Body of pancreas (tissue), 4 donors: Measurements from ENCODE around the gene PGLYRP1. TPM values are rescaled to one million over a fixed set of nuclear protein-coding genes. Genes with fewer than 3 reads are reported as not detected.

Experiments
- ATAC-seq: fragments of 150-250 bp; one replicate; pipeline ENCODE4 v1.9.1; 2016
- DNase-seq, 4 donors: peaks; one replicate each; pipeline ENCODE4 v3.0.0-alpha.2; 2019
- H3K27ac ChIP-seq, 4 donors: fragments of 200-600 bp; sonication (generic); 1 replicate in 3 of 4; 2 replicates in 1 of 4; pipeline versions ENCODE4 v1.5.1 to v1.6.1; 2016 to 2019; ENCODE audit warnings: mild to moderate bottlenecking in 1 of 4, mixed read lengths in 1 of 4, moderate library complexity in 1 of 4
- H3K27me3 ChIP-seq, 2 donors: fragments of 200-600 bp; sonication (generic); one replicate each; pipeline ENCODE4 v1.6.0; 2016; ENCODE audit warnings: mild to moderate bottlenecking in 1 of 2
- H3K36me3 ChIP-seq, 2 donors: fragments of 200-600 bp; sonication (generic); replicated peaks in 1 of 2; 2 replicates each; pipeline ENCODE4 v1.5.1; 2016; ENCODE audit warnings: low read depth in 2 of 2; ENCODE audit not compliant: insufficient read depth in 1 of 2
- H3K4me1 ChIP-seq: fragments of 200-600 bp; sonication (generic); one replicate; pipeline ENCODE4 v1.6.0; 2016
- H3K4me3 ChIP-seq, 2 donors: fragments of 200-600 bp; sonication (generic); 1 replicate in 1 of 2; 2 replicates in 1 of 2; pipeline ENCODE4 v1.5.1; 2016 to 2019
- H3K9me3 ChIP-seq, 3 donors: fragments of 200-600 bp; sonication (generic); 1 replicate in 2 of 3; 2 replicates in 1 of 3; pipeline ENCODE4 v1.5.1; 2016
- CTCF ChIP-seq, 7 experiments: fragments of 450-650 bp in 4 of 7; fragments of 200-600 bp in 3 of 7; sonication (generic) in 3 of 7; IDR thresholded peaks; one replicate each; pipeline ENCODE4 v1.5.1; 2016 to 2019; ENCODE audit warnings: antibody characterized with exemption in 7 of 7
- POLR2A ChIP-seq, 3 donors: fragments of 450-650 bp; IDR thresholded peaks; one replicate each; pipeline ENCODE4 v1.6.1; 2016; ENCODE audit warnings: antibody characterized with exemption in 3 of 3, mild to moderate bottlenecking in 2 of 3
- WGBS, 2 donors: methylation state at CpG; one replicate each; pipeline ENCODE4 v1.1.5; 2017; 5-methylcytosine and 5-hydroxymethylcytosine counted together
- intact Hi-C: fragments of 100-400 bp; cut with DNase I; formaldehyde crosslinking; loops from one replicate; pipeline ENCODE4 v1.15.1; 2023
- total RNA-seq, 2 donors: library from RNA; depleted of rRNA; stranded (reverse); fragments of >200 nt; gene quantifications; one replicate each; pipeline ENCODE4 v1.1.0, GENCODE V29; 2016

Gene PGLYRP1
- total RNA-seq: not detected

DNA sequence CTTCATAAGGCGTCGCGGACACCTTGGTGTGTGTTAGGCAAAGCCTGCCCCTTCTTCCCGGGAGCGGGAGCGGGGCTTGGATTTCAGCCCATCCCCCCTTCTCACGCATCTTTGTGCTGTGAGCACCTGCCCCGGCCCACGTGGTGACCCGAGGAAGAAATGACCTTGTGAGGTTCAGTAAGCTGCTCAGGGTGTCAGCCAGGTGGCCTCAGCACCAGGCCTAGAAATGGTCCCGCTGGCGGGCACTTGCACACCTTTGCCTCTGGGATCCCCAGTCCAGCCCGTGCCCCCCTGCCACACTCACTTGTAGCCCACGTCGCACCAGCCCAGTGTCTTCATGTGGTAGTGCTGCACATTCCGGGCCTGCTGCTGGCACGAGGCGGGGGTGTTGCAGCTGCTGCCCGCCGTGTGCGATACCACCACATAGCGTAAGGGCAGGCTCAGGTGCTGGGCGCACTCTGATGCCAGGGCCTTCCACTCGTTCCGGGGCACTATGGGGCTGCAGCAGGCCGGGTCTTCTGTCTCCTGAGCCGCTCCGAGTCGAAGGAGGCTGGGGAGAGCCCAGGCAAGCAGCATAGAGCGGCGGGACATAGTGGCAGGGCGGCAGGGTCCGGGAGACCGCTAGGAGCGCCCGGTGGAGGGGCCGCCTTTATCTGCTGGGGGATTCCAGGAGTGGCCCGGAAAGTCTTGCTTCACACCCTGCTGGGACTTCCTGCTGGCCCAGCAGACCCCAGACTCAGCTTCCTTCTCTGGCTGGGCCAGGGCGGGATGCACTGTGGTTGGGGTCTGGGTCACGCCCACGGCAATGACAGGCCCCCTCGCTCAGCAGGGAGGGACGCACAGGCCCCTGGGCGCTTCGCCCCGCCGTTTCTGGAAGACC lies at the start of gene PGLYRP1:
Gene PGLYRP1 (minus strand): TSS at position 623 of the 880 bp plus-strand sequence. CDS start 32 bp downstream, at position 591.
- Histone ChIP-seq H3K27me3 (peaks cover 2 to 15% of the 10 kb centered on the region in 2 donors), H3K27ac (no peak within 1 kb of the TSS), H3K4me3 (no peak within 1 kb of the TSS), H3K36me3 (no peaks in the 10 kb centered on the region), H3K4me1 (no peaks in the 10 kb centered on the region), H3K9me3 (no peaks in the 10 kb centered on the region)
- DNase-seq (no peak), ATAC-seq (no peak)
- 20 to 21% methylated on average over 27 to 47 of the region's 47 CpGs for WGBS, 2 donors
- no peak for TF ChIP-seq CTCF (IDR thresholded peaks at IDR 0.05)
- TF ChIP-seq POLR2A (IDR thresholded peaks at IDR 0.05): no peak
- intact Hi-C loops: no loop called here

DNA sequence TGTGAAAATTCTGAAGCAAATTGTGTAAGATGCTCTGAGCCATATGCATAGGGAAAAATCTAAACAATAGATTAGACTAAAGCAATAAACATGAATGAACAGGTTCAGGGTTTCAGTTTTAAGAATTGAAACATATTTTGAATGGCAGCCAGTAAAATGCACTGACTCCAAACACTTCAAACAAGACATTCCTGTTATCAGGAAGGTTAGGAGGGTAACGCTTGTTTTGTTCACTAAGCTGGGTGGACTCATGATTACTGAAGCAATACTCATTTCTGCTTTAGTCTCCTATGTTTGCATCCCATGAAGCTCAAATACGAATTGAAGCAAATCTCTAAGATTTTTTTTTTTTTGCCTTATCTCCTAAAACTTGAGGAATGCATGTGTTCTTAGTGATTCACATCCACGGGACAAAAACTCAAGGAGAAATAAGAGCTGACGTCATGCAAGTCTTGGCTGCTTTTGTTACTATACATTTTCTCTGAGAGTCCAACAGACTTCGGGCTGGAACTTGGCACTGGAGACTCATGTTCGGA lies 47.0 kb upstream of the PGLYRP1 start:
- Histone ChIP-seq H3K27me3 (no peaks in the 10 kb centered on the region), H3K27ac (no peak overlapping the region), H3K4me3 (no peak overlapping the region), H3K36me3 (no peaks in the 10 kb centered on the region), H3K9me3 (no peaks in the 10 kb centered on the region), H3K4me1 (no peaks in the 10 kb centered on the region)
- no peak for TF ChIP-seq POLR2A (IDR thresholded peaks at IDR 0.05)
- TF ChIP-seq CTCF (IDR thresholded peaks at IDR 0.05): no peak
- no peak for DNase-seq
- intact Hi-C loops: no loop called here
- 26 to 30% methylated on average over 6 of the region's 6 CpGs for WGBS, 2 donors
- ATAC-seq: no peak

GRCh38 chr19:46068345-46069258 lies 45.7 kb upstream of the PGLYRP1 start:
- DNase-seq: no peak
- H3K27ac ChIP-seq: no peak overlapping the region
- H3K27me3 ChIP-seq: no peaks in the 10 kb centered on the region
- no peak for ATAC-seq
- TF ChIP-seq CTCF (IDR thresholded peaks at IDR 0.05) (no peak), POLR2A (IDR thresholded peaks at IDR 0.05) (no peak)
- H3K4me3 ChIP-seq: no peak overlapping the region
- no peaks in the 10 kb centered on the region for H3K9me3 ChIP-seq
- H3K36me3 ChIP-seq: no peaks in the 10 kb centered on the region
- 68 to 74% methylated on average over 12 of the region's 12 CpGs for WGBS, 2 donors
- intact Hi-C loops: no loop called here
- no peaks in the 10 kb centered on the region for H3K4me1 ChIP-seq

DNA sequence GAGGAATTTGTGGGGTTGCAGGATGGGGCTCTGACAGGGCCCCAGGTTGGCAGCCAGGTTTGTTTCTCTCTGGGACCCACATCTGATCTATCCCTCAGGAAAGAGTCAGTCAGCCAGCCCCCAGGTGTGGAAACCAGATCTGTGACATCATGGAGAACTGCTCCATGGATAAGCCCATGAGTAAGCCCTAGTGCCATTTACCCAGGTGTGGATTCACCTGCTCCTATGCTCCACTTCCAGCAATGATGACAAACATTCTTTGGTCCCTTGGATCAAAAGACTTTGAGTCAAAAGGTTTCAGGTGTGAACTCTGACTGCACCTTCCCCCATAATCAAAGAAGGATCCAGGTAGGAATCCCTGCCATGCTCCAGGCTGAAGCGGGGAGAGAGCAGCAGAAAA lies 44.8 kb upstream of the PGLYRP1 start:
- 93 to 95% methylated on average over 1 of the region's 1 CpG for WGBS, 2 donors
- intact Hi-C loops: no loop called here
- ATAC-seq: no peak

More for the DNA sequence above, 44.8 kb upstream of the PGLYRP1 start:
- H3K27me3 ChIP-seq: no peaks in the 10 kb centered on the region
- H3K36me3 ChIP-seq: no peaks in the 10 kb centered on the region
- no peak overlapping the region for H3K4me3 ChIP-seq
- H3K27ac ChIP-seq: no peak overlapping the region
- H3K9me3 ChIP-seq: no peaks in the 10 kb centered on the region
- H3K4me1 ChIP-seq: no peaks in the 10 kb centered on the region
- DNase-seq: no peak
- TF ChIP-seq POLR2A (IDR thresholded peaks at IDR 0.05) (no peak), CTCF (IDR thresholded peaks at IDR 0.05) (no peak)
